B cell (primary cell): ENCODE data around the gene DPYSL3. TPM values are rescaled to one million over a fixed set of nuclear protein-coding genes. Genes with fewer than 3 reads are reported as not detected.

Experiments used
- ATAC-seq: fragments of 200-7000 bp; cut with Tn5 transposase; one replicate; pipeline ENCODE4 v1.10.0; 2021; ENCODE audit warnings: low read depth, mild to moderate bottlenecking, moderate number of reproducible peaks, moderate library complexity
- CTCF ChIA-PET: fragments of 350-600 bp; sonication (Branson Sonifier 250); formaldehyde crosslinking; loops from one replicate; lab custom pipeline; 2021; ENCODE audit warnings: antibody characterized with exemption, inconsistent platforms; lab: Charles Lee
- POLR2A ChIA-PET: fragments of 350-600 bp; sonication (Branson Sonifier 250); formaldehyde crosslinking; loops from one replicate; lab custom pipeline; 2021; ENCODE audit warnings: antibody characterized with exemption; lab: Charles Lee
- DNase-seq: peaks from one replicate; pipeline ENCODE4 v3.0.0; 2013
- H2AFZ ChIP-seq: 2 replicates; pipeline ENCODE4 v1.6.1; 2012; ENCODE audit warnings: mild to moderate bottlenecking, low read depth, low read length; ENCODE audit not compliant: insufficient read depth, poor library complexity, severe bottlenecking
- H3K27ac ChIP-seq, 2 donors: 1 replicate in 1 of 2; 2 replicates in 1 of 2; pipeline ENCODE4 v1.5.1; 2012 to 2013; ENCODE audit warnings: low read length in 2 of 2, mild to moderate bottlenecking in 2 of 2, moderate library complexity in 1 of 2
- H3K27me3 ChIP-seq, 4 experiments: fragments of 200-600 bp in 1 of 4; sonication (generic) in 1 of 4; replicated peaks in 1 of 4; 1 replicate in 2 of 4; 2 replicates in 2 of 4; pipeline versions ENCODE4 v1.6.1 to v1.7.0; 2013 to 2016; ENCODE audit warnings: low read length in 3 of 4, mild to moderate bottlenecking in 2 of 4, mixed read lengths in 1 of 4, moderate library complexity in 1 of 4; ENCODE audit not compliant: insufficient read depth in 4 of 4, control insufficient read depth in 3 of 4; ENCODE audit errors: control extremely low read depth in 1 of 4
- H3K36me3 ChIP-seq, 2 experiments: replicated peaks in 1 of 2; 1 replicate in 1 of 2; 2 replicates in 1 of 2; pipeline versions ENCODE4 v1.6.1 to v1.7.1; 2013; ENCODE audit warnings: low read length in 1 of 2; ENCODE audit not compliant: insufficient read depth in 2 of 2, control insufficient read depth in 1 of 2; ENCODE audit errors: control extremely low read depth in 1 of 2, extremely low read depth in 1 of 2
- H3K4me1 ChIP-seq, 2 donors: fragments of 200-600 bp in 1 of 2; sonication (generic) in 1 of 2; 1 replicate in 1 of 2; 2 replicates in 1 of 2; pipeline versions ENCODE4 v1.5.1 to v1.6.1; 2013 to 2017; ENCODE audit warnings: low read length in 2 of 2; ENCODE audit not compliant: control insufficient read depth in 2 of 2, insufficient read depth in 2 of 2
- H3K4me2 ChIP-seq: replicated peaks from 2 replicates; pipeline ENCODE3; 2012; ENCODE audit warnings: mild to moderate bottlenecking, low read depth, low read length; ENCODE audit not compliant: poor library complexity, severe bottlenecking
- H3K4me3 ChIP-seq, 5 experiments: fragments of 200-600 bp in 1 of 5; sonication (generic) in 1 of 5; 1 replicate in 3 of 5; 2 replicates in 2 of 5; pipeline versions ENCODE4 v1.5.1 to v1.7.0; 2011 to 2016; ENCODE audit warnings: low read length in 4 of 5, mild to moderate bottlenecking in 4 of 5, low read depth in 2 of 5, control low read depth in 1 of 5, moderate library complexity in 1 of 5; ENCODE audit not compliant: insufficient read depth in 1 of 5; ENCODE audit errors: control extremely low read depth in 1 of 5, extremely low read depth in 1 of 5
- H3K79me2 ChIP-seq: fragments of 200-600 bp; sonication (generic); one replicate; pipeline ENCODE4 v1.6.0; 2016; ENCODE audit warnings: low read length; ENCODE audit not compliant: control insufficient read depth, insufficient read depth
- H3K9ac ChIP-seq: fragments of 200-600 bp; sonication (generic); 2 replicates; pipeline ENCODE4 v1.6.1; 2017; ENCODE audit warnings: mild to moderate bottlenecking, low read length, moderate library complexity
- H3K9me3 ChIP-seq, 3 donors: one replicate each; pipeline versions ENCODE4 v1.6.1 to v1.7.1; 2013; ENCODE audit warnings: low read length in 2 of 3; ENCODE audit not compliant: control insufficient read depth in 2 of 3, insufficient read depth in 1 of 3; ENCODE audit errors: control extremely low read depth in 1 of 3
- H4K20me1 ChIP-seq: 2 replicates; pipeline ENCODE4 v1.6.0; 2012; ENCODE audit warnings: mild to moderate bottlenecking, low read length; ENCODE audit not compliant: insufficient read depth, control insufficient read depth, poor library complexity, severe bottlenecking
- H3K27ac Mint-ChIP-seq: one replicate; pipeline ENCODE4 v1.8.0; 2021; ENCODE audit warnings: mixed read lengths
- H3K27me3 Mint-ChIP-seq: one replicate; pipeline ENCODE4 v1.8.0; 2021; ENCODE audit warnings: mixed read lengths
- H3K4me1 Mint-ChIP-seq: one replicate; pipeline ENCODE4 v1.8.0; 2021; ENCODE audit warnings: mixed read lengths
- H3K4me3 Mint-ChIP-seq: one replicate; pipeline ENCODE4 v1.8.0; 2021; ENCODE audit warnings: mixed read lengths
- H3K9me3 Mint-ChIP-seq: one replicate; pipeline ENCODE4 v1.8.0; 2022; ENCODE audit warnings: mixed read lengths; ENCODE audit not compliant: insufficient read depth
- CTCF ChIP-seq: fragments of 200-600 bp; IDR thresholded peaks from one replicate; pipeline ENCODE4 v1.8.0; 2022; ENCODE audit warnings: antibody characterized with exemption, mild to moderate bottlenecking
- EZH2 ChIP-seq: IDR thresholded peaks from 2 replicates; pipeline ENCODE4 v1.6.1; 2012; ENCODE audit warnings: borderline replicate concordance, low read depth, mild to moderate bottlenecking, moderate library complexity, low read length; ENCODE audit not compliant: insufficient read depth, poor library complexity, severe bottlenecking
- WGBS: methylation state at CpG from one replicate; pipeline ENCODE4 v1.1.5; 2013; ENCODE audit warnings: missing lambda C conversion rate; ENCODE audit not compliant: insufficient coverage; 5-methylcytosine and 5-hydroxymethylcytosine counted together
- intact Hi-C: fragments of 100-400 bp; cut with micrococcal nuclease; formaldehyde crosslinking; loops from one replicate; pipeline ENCODE4 v1.10.0; 2022
- polyA plus RNA-seq: library from polyadenylated mRNA; depleted of rRNA; stranded (reverse); fragments of >200 nt; gene quantifications from 2 replicates; pipeline ENCODE4 v1.2.3, GENCODE V29; 2012
- total RNA-seq, 2 donors: library from RNA; stranded (reverse); fragments of 120-200 nt in 1 of 2; gene quantifications; 1 replicate in 1 of 2; 2 replicates in 1 of 2; pipeline versions ENCODE4 v1.2.3 to v1.2.4, GENCODE V29; 2013 to 2022

The DPYSL3 gene
- total and polyA plus RNA-seq, 2 donors (not counting 1 experiment from before 2014, with no cell fraction given), result not detected

GRCh38 chr5:147474140-147474539 is 35.7 kb downstream of the DPYSL3 start:
- TF ChIP-seq CTCF (no peak), EZH2 (no peak)
- ATAC-seq, result no peak
- no peak for DNase-seq
- H3K4me1 ChIP-seq, result no peaks in the 10 kb centered on the region
- H3K9me3 Mint-ChIP-seq, result no peaks in the 10 kb centered on the region
- H3K36me3 ChIP-seq, result no peaks in the 10 kb centered on the region
- ChIA-PET CTCF (no interaction called here), POLR2A (no interaction called here)
- no CpG with 5 or more reads among the region's 1 CpG for WGBS
- intact Hi-C loops, result no loop called here
- no peak overlapping the region for H3K9ac ChIP-seq
- H3K27ac ChIP-seq, result no peak overlapping the region
- no peaks in the 10 kb centered on the region for H3K79me2 ChIP-seq
- H3K4me2 ChIP-seq, result no peak overlapping the region
- H2AFZ ChIP-seq, result no peak overlapping the region
- peaks cover 19% of the 10 kb centered on the region for H3K27me3 Mint-ChIP-seq
- no peaks in the 10 kb centered on the region for H3K4me1 Mint-ChIP-seq
- H4K20me1 ChIP-seq, result no peaks in the 10 kb centered on the region
- H3K27me3 ChIP-seq, result no peaks in the 10 kb centered on the region
- H3K4me3 Mint-ChIP-seq, result no peak overlapping the region
- H3K27ac Mint-ChIP-seq, result no peak overlapping the region
- no peak overlapping the region for H3K4me3 ChIP-seq
- H3K9me3 ChIP-seq, result no peaks in the 10 kb centered on the region

- Histone ChIP-seq H3K4me3 (no peak overlapping the region), H3K4me1 (no peaks in the 10 kb centered on the region), H3K9ac (no peak overlapping the region), H3K79me2 (no peaks in the 10 kb centered on the region), H4K20me1 (no peaks in the 10 kb centered on the region), H3K36me3 (no peaks in the 10 kb centered on the region), H3K27me3 (no peaks in the 10 kb centered on the region), H3K9me3 (no peaks in the 10 kb centered on the region), H2AFZ (no peak overlapping the region), H3K27ac (no peak overlapping the region), H3K4me2 (no peak overlapping the region)
- no peak overlapping the region for H3K4me3 Mint-ChIP-seq
- no peaks in the 10 kb centered on the region for H3K4me1 Mint-ChIP-seq
- POLR2A ChIA-PET, result no interaction called here
- peaks cover 16% of the 10 kb centered on the region for H3K27me3 Mint-ChIP-seq
- ATAC-seq (no peak), DNase-seq (no peak)
- WGBS, result 88% methylated on average over 3 of the region's 4 CpGs
- H3K27ac Mint-ChIP-seq, result no peak overlapping the region
- TF ChIP-seq EZH2 (no peak), CTCF (no peak)
- CTCF ChIA-PET, result no interaction called here
- intact Hi-C loops, result no loop called here
- no peaks in the 10 kb centered on the region for H3K9me3 Mint-ChIP-seq
Observed at GRCh38 chr5:147472664-147473475, 37.0 kb downstream of the DPYSL3 start.
